GM18867 (cell line): ENCODE data around the gene IGSF11.

Experiments used
- ATAC-seq: cut with Tn5 transposase; IDR thresholded peaks from one replicate; pipeline ENCODE4 v1.9.1; 2021; ENCODE audit warnings: mild to moderate bottlenecking, moderate library complexity; ENCODE audit not compliant: unreplicated experiment

The IGSF11 gene

DNA sequence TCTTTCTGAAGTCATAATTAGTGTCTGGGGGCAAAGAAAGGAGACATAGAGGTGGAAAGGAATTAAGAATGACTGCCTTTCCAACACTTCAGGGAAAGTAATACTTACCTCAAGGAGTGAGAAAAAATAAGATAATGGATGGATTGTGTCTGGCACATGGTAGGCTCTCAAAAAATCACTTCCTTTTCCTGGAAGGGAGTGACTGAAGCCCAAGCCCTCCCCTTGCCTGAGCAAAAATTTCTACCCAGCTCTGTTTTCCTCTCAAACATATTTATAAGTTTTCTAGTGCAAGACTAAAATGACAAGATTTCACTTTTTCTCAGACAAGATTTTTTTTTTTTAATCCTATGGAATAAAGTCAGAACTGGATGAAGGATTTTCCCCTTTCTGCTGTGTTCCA lies 145.0 kb downstream of the IGSF11 start:
- no peak for ATAC-seq

DNA sequence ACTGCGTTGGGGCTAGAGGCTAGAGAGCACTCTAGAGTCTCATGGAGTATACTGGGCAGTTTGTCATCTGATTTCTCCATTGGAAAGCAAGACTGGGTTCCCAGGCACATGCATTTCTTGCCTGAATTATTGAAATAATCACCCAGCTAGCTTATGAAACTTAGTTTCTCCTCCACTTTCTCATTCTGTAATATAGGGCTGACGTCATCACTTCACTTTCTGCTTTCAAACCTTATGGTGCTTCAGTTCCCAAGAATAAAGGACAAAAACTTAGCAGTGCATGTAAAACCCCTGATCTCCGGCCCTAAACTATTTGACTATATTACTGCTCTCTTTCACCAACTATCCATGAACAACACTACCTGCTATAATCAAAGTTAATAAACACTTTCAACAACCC lies 147.9 kb downstream of the IGSF11 start:
- no peak for ATAC-seq

DNA sequence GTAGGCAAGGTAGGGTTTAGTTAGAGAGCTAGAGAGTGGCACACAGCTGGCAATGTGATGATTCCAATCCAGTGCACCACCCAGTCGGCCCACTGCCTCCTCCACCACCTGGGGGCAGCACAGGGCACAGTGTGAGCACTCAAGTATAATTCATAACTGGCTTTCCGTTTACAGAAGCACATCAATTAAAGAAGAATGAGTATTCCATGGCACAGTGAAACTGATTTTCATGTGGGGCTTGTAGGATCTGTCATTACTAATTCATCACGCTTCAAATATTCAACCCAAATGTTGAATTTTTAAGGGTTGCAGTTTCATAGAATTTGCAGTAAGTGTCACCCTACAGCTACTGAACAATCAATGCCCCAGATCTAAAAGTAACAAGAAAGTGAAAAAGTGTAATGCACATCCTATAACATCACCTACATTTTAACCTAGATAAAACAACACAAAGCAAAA lies 149.9 kb downstream of the IGSF11 start:
- ATAC-seq: peak; percentile 85

DNA sequence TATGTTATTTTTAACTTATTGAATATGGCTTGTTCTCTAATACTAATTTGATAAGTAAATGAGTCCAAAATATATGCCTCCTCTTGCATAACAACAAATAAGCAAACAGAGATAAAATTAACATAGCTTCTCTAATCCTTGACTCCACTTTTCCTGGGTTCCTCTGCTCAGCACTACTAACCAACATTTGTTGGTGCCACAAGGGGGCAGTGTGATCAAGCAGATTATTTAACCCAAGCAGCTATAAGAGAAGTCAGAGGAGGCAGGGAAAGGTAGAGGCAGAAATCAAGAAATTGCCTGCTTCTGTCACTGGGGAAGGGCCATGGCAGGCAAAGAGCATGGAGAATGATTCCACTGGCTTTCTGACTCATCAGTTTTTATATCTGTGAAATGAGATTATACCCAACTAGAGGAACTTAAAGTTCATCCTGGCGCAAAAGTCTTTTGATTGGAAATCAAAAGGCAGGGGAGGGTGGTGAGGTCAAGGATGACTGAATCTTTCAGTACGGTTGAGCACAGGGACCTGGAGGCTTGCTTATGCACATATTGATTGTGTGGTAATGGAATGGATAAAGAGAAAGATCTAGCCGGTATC lies 152.2 kb downstream of the IGSF11 start:
- peak; percentile 69 for ATAC-seq

DNA sequence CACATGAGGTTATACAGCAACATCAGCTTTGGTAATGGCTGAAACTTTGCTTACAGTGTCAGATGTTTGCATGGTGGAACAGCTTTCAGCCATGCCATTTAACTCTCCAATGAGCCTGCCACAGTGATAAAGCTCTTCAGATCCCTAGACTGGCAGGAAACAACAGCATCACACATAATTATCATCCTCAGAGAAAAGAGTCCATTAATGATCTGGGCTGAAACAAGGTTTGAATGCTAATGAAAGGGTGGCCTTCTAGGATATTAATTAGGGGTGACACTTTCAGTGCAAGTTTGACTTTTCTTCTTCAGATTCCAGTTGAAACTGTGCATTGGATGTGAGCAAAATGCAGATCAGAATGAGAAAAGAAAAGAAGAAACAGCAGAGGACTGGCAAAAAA lies 166.6 kb downstream of the IGSF11 start:
- no peak for ATAC-seq

DNA sequence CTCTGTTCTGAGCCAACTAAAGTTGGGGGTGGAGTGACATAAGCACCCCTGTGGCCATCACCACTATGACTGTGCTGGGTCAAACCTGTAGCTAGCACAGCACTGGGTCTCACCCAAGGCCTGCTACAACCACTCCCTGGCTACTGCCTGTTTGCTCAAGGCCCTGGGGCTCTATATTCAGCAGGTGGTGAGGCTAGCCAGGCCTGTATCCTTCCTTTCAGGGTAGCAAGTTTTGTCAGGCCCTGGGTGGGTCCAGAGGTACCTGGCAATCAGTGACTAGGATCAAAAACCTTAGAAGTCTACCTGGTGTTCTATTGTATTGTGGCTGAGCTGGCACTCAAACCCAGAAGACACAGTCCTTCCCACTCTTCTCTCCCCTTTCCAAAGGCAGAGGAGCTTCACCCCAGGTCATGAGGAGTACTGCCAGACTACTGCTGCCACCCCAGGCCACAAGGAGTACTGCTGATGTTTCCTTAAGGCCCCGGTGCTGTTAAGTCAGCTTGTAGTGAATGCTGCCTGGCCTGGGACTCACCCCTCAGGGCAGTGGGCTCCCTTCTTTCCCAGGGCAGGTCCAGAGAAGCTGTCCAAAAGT lies 170.8 kb downstream of the IGSF11 start:
- ATAC-seq: peak; percentile 91

DNA sequence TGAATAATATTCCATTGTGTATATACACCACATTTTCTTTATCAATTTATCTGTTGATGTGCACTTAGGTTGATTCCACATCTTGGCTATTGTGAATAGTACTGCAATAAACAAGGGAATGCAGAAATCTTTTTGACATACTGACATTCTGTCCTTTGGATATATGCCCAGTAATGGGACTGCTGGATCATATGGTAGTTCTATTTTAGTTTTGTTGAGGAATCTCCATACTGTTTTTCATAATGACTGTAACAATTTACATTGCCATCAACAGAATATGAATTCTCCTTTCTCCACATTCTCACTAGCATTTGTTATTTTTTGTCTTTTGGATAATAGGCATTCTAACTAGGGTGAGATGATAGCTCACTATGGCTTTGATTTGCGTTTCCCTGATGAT lies 174.7 kb downstream of the IGSF11 start:
- no peak for ATAC-seq

DNA sequence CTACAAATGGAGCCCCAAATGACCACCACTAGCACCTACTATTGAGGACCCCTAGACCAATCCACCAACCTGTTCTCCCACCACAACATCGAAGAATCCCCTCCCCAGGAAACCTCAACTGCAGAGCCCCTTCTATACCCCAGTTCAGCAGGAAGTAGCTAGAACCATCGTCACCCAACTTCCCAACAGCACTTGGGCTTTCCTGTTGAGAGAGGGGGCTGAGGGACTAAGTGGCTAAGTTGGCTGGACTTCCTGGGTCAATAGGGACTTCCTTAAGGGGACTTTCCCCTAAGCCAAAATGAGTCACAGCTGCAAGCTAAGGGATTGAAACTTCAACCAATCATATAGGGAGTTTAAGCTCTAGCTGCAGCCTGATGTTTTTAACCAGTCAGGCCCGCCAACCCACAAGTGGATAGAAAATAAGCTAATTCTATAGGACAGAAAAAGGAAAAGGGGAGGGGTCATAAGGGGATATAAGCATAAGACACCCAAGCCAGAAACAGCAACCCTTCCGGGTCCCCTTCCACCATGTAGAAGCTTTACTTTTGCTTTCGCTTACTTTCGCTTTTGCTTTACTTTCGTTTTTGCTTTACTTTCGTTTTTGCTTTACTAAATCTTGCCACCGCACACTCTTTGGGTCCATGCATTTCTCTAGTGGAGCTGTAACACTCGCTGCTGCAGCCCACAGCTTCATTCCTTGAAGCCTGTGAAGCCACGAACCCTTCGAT lies 183.0 kb downstream of the IGSF11 start:
- ATAC-seq: peak; percentile 96

DNA sequence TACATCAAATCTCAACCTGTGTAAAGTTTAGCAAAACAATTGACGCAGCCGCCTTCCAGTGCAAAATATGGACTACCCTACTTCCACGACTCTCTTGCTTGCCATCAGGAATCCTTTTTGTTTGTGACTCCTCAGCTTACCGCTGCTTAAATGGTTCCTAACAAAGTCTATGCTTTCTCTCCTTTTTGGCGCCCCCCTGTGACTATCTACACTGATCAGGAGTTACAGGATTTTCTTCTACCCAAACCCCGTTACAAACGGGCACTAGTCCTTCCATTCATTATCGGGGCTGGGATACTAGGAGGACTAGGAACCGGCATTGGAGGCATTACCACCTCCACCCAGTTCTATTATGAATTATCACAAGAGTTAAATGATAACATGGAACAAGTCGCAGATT lies 184.0 kb downstream of the IGSF11 start:
- ATAC-seq: no peak
